ENCODE measurements around the gene PFKFB3.

Gene PFKFB3

DNA sequence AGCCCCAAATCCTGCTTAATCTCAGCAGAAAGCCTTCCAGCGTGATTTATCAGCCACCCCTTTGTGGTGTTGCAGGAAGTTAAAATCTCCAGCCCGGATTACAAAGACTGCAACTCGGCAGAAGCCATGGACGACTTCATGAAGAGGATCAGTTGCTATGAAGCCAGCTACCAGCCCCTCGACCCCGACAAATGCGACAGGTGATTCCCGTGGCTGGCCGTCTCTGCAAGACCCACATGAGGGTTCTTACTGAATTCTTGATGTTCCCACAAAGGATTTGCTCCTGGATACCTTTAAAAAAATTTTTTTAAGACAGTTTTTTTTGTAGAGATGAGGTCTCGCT, 16.7 kb downstream of the PFKFB3 start:
- H3K4me3 ChIP-seq (replicated peaks; ENCODE audit: low read depth, low read length) = no peak overlapping the region
- DNase-seq (ENCODE audit: low read depth) = no peak
- TF ChIP-seq, protein P1, sequence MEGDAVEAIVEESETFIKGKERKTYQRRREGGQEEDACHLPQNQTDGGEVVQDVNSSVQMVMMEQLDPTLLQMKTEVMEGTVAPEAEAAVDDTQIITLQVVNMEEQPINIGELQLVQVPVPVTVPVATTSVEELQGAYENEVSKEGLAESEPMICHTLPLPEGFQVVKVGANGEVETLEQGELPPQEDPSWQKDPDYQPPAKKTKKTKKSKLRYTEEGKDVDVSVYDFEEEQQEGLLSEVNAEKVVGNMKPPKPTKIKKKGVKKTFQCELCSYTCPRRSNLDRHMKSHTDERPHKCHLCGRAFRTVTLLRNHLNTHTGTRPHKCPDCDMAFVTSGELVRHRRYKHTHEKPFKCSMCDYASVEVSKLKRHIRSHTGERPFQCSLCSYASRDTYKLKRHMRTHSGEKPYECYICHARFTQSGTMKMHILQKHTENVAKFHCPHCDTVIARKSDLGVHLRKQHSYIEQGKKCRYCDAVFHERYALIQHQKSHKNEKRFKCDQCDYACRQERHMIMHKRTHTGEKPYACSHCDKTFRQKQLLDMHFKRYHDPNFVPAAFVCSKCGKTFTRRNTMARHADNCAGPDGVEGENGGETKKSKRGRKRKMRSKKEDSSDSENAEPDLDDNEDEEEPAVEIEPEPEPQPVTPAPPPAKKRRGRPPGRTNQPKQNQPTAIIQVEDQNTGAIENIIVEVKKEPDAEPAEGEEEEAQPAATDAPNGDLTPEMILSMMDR (IDR thresholded peaks at IDR 0.05; ENCODE audit: low read length, missing control alignments) = no peak

- no peak for DNase-seq (ENCODE audit: low read depth)
- TF ChIP-seq, protein P1 (IDR thresholded peaks at IDR 0.05; ENCODE audit: low read length, missing control alignments) = no peak
- H3K4me3 ChIP-seq (replicated peaks; ENCODE audit: low read depth, low read length) = no peak overlapping the region
These were observed 17.9 kb downstream of the PFKFB3 start for GRCh38 chr10:6220418-6221191.

GRCh38 chr10:6221192-6221940, 18.6 kb downstream of the PFKFB3 start:
- H3K4me3 ChIP-seq (replicated peaks; ENCODE audit: low read depth, low read length) = no peak overlapping the region
- no peak for DNase-seq (ENCODE audit: low read depth)
- TF ChIP-seq, protein P1 (IDR thresholded peaks at IDR 0.05; ENCODE audit: low read length, missing control alignments) = no peak

DNA sequence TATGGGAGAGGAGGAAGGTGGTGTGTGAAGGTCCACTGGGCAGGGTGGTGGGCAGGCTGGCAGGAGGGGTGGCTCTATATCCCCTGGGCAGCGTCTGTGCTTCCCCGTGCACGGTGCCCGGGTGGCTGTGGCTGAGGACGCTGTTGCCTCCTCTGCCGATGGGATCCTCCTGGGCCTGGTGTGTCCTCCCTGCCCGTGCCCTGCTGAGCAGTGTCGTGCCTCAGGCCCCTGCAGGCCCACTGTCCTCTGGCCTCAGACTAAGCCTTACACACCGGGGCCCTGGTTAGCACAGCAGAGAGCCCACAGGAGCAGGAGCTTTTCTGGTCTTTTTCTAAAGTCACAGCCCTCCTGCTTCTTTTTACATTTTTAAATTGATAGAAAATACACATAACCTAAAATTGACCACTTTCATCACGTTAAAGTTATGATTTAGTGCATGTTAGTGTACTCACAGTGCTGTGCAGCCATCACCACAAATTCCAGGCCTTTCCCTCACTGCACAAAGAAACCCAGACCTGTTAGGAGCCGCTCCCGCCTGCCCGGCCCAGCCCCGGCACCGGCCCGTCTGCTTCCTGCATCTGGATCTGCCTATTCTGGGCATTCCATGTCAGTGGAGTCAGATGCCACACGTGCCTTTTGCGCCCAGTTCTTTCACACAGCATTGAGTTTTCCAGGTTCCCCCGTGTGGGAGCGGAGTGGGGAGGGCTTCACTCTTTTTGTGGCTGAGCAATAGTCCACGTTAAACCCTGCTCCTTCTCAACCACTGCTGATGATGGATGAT, 19.4 kb downstream of the PFKFB3 start:
- no peak overlapping the region for H3K4me3 ChIP-seq (replicated peaks; ENCODE audit: low read depth, low read length)
- DNase-seq (ENCODE audit: low read depth) = no peak
- TF ChIP-seq, protein P1 (IDR thresholded peaks at IDR 0.05; ENCODE audit: low read length, missing control alignments) = no peak

DNA sequence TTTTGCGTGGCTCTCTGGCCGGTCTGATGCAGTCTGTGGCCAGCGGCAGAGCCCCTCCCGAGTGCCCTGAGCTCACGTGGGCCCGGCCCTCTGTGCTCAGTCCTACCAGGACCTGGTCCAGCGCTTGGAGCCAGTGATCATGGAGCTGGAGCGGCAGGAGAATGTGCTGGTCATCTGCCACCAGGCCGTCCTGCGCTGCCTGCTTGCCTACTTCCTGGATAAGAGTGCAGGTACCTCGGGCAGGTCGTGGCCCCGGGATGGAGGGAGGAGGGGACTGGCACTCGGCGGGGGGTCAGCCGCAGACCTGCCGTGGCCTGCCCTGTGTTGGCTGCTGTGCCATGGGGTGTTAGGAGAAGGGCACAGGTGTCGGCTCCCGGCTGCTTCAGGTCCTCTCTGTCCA, 20.0 kb downstream of the PFKFB3 start:
- TF ChIP-seq, protein P1 (IDR thresholded peaks at IDR 0.05; ENCODE audit: low read length, missing control alignments) = no peak
- DNase-seq (ENCODE audit: low read depth) = no peak
- no peak overlapping the region for H3K4me3 ChIP-seq (replicated peaks; ENCODE audit: low read depth, low read length)

- H3K4me3 ChIP-seq (replicated peaks; ENCODE audit: low read depth, low read length) = no peak overlapping the region
- TF ChIP-seq, protein P1 (IDR thresholded peaks at IDR 0.05; ENCODE audit: low read length, missing control alignments) = no peak
- DNase-seq (ENCODE audit: low read depth) = no peak
These were observed 21.2 kb downstream of the PFKFB3 start for GRCh38 chr10:6223981-6224380.
